Activated CD4-positive, alpha-beta memory T cell treated with anti-CD3 and anti-CD28 coated beads, Interleukin-2, amount 10 ng/mL, durations not matched to agents 7 days and 5 days (primary cell): ENCODE data around the gene CAPZA1. TPM values are rescaled to one million over a fixed set of nuclear protein-coding genes. Genes with fewer than 3 reads are reported as not detected.

Source experiments
- CTCF ChIA-PET: fragments of 350-600 bp; sonication (Branson Sonifier 250); formaldehyde crosslinking; loops from one replicate; lab custom pipeline; 2021; ENCODE audit warnings: antibody characterized with exemption, inconsistent platforms; lab: Charles Lee
- POLR2A ChIA-PET: fragments of 350-600 bp; sonication (Branson Sonifier 250); formaldehyde crosslinking; loops from one replicate; lab custom pipeline; 2021; ENCODE audit warnings: antibody characterized with exemption; lab: Charles Lee
- DNase-seq: peaks from one replicate; pipeline ENCODE4 v3.0.0-alpha.2; 2020
- H3K27ac Mint-ChIP-seq: one replicate; pipeline ENCODE4 v1.8.0; 2021; ENCODE audit warnings: mild to moderate bottlenecking, mixed read lengths
- H3K27me3 Mint-ChIP-seq: one replicate; pipeline ENCODE4 v1.8.0; 2021; ENCODE audit warnings: mixed read lengths
- H3K36me3 Mint-ChIP-seq: one replicate; pipeline ENCODE4 v1.8.0; 2021; ENCODE audit warnings: low read depth, mixed read lengths
- H3K4me1 Mint-ChIP-seq: one replicate; pipeline ENCODE4 v1.8.0; 2021; ENCODE audit warnings: mixed read lengths
- H3K4me3 Mint-ChIP-seq: one replicate; pipeline ENCODE4 v1.8.0; 2021; ENCODE audit warnings: mild to moderate bottlenecking, mixed read lengths
- H3K9me3 Mint-ChIP-seq: one replicate; pipeline ENCODE4 v1.8.0; 2021; ENCODE audit warnings: mixed read lengths
- total RNA-seq, 2 experiments: library from RNA; stranded (reverse); gene quantifications; one replicate each; pipeline ENCODE4 v1.2.3, GENCODE V29; 2021

Gene CAPZA1
- total RNA-seq, 2 experiments from 2014 or later: 340 to 342 TPM

DNA sequence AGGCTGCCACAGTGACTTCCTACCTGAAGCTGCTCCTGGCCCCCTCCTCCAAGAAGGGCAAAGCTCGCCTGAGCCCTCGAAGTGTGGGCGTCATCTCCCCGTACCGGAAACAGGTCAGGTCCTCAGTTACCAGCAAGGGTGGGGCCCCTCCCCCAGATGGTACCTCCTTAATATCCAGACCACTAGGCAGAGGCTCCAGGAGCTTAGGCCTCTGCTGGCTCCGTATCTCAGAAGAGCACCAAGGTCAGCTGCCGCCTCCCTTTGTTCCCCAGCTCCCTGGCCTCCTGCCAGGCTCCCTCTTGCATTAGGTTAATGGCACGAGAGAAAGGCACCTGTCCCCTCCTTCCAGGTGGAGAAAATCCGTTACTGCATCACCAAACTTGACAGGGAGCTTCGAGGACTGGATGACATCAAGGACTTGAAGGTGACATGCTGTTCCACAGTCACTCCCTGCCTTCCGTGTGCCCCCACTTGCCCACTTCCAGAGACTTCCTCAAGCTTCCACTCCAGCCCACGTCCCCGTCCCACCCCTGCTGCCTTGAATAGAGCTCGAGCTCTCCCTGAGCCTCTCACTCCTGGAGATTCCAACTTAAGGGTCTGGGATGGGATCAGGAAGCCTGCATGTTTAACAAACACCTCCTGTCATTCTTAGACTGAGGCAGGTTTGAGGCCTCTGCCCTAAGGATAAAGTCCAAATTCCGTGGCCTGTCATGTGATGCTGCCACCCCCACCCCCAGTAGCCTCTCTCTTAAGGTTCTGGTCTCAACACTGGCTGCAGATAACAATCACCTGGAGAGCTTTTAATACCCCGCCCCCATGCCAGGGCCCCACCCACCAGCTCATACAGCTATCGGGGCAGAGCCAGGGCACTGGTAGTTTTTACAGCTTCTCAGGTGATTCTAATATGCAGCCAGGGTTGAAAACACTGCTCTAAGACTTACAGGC, 79.0 kb downstream of the CAPZA1 start:
- Mint-ChIP-seq H3K27me3 (no peaks in the 10 kb centered on the region), H3K27ac (peak overlapping the region; percentile 40), H3K9me3 (no peaks in the 10 kb centered on the region), H3K4me3 (no peak overlapping the region), H3K4me1 (peaks cover 43% of the 10 kb centered on the region), H3K36me3 (peaks cover 47% of the 10 kb centered on the region)
- ChIA-PET POLR2A (interaction anchor here (1.0 to 5.9 kb wide), 4 partner anchors 10 to 40 kb away, joined by 3 to 34 read pairs (median 6); partner anchors contain the start of gene MOV10), CTCF (interaction anchor here (0.6 to 1.6 kb wide), 4 partner anchors 10 to 108 kb away, joined by 3 to 5 read pairs (median 4); partner anchors contain the start of gene PPM1J)
- no peak for DNase-seq

DNA sequence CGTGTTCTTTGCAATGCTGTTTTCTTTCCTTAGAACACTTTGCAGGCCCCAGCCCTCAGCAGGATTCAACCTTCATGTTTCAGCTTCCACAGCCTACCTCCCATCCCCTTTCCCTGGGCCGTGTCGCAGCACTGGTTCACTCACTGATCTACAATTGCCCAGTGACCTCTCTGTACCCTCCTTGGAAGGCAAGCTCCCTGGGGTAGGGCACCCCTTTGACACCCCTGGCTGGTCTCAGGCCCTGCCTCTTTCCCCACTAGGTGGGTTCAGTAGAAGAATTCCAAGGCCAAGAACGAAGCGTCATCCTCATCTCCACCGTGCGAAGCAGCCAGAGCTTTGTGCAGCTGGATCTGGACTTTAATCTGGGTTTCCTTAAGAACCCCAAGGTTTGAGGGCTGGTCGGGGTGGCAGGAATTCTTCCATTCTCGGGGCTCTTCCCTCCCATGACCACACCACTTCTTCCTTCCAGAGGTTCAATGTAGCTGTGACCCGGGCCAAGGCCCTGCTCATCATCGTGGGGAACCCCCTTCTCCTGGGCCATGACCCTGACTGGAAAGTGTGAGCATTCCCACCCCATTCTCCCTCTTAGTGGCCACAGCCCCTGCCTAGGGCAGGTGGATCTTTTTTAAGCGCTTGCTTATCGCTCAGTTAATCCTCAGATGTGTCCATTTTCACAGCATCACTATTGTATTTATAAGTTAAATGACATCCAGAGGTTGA, 80.0 kb downstream of the CAPZA1 start:
- Mint-ChIP-seq H3K27ac (peak overlapping the region; percentile 85), H3K36me3 (peaks cover 47% of the 10 kb centered on the region), H3K9me3 (no peaks in the 10 kb centered on the region), H3K27me3 (no peaks in the 10 kb centered on the region), H3K4me1 (peaks cover 53% of the 10 kb centered on the region), H3K4me3 (no peak overlapping the region)
- POLR2A ChIA-PET: interaction anchor here (0.6 to 5.9 kb wide), 3 partner anchors 24 to 81 kb away, joined by 3 to 34 read pairs (median 3); partner anchors contain the start of gene MOV10
- no peak for DNase-seq
- CTCF ChIA-PET: interaction anchor here (0.6 to 1.6 kb wide), 2 partner anchors 9 to 47 kb away, joined by 3 to 5 read pairs; no protein-coding TSS in a partner anchor

DNA sequence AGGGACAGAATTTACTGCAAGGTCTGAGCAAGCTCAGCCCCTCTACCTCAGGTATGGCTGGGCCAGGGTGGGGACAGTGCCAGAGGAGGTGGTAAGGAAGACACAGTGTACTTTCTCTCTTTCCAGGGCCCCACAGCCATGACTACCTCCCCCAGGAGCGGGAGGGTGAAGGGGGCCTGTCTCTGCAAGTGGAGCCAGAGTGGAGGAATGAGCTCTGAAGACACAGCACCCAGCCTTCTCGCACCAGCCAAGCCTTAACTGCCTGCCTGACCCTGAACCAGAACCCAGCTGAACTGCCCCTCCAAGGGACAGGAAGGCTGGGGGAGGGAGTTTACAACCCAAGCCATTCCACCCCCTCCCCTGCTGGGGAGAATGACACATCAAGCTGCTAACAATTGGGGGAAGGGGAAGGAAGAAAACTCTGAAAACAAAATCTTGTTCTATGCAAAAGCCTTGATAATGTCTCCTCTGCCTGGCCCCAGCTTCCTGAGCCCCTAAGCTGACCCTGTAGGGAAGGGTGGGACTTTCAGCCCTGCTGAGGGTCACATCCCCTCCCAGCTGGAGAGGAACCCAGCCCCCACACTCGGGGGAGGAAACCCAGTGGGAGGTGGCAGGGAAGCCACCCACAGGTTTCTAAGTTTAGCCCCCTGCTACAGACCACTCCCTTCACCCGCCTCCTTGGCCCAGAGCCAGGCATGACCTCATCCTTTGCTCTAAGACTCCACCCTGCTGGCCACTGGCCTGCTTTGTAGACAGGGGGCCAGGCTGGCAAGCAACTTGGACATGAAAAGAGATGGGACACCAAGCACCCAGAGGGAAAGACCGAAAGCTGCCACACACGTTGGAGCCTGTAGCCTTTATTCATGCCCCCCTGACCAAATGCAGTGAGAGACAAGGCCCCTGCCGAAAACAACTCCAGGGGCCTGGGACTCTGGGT, 80.9 kb downstream of the CAPZA1 start:
- DNase-seq: peak; percentile 77
- Mint-ChIP-seq H3K4me1 (peaks cover 62% of the 10 kb centered on the region), H3K36me3 (peaks cover 44% of the 10 kb centered on the region), H3K9me3 (no peaks in the 10 kb centered on the region), H3K27me3 (no peaks in the 10 kb centered on the region), H3K27ac (peak overlapping the region; percentile 85), H3K4me3 (no peak overlapping the region)
- ChIA-PET POLR2A (interaction anchor here (0.6 to 5.9 kb wide), 4 partner anchors 25 to 82 kb away, joined by 3 to 34 read pairs (median 4); partner anchors contain the start of gene MOV10), CTCF (interaction anchor here (1.2 kb wide), 1 partner anchor 199 kb away, joined by 3 read pairs; no protein-coding TSS in a partner anchor)

DNA sequence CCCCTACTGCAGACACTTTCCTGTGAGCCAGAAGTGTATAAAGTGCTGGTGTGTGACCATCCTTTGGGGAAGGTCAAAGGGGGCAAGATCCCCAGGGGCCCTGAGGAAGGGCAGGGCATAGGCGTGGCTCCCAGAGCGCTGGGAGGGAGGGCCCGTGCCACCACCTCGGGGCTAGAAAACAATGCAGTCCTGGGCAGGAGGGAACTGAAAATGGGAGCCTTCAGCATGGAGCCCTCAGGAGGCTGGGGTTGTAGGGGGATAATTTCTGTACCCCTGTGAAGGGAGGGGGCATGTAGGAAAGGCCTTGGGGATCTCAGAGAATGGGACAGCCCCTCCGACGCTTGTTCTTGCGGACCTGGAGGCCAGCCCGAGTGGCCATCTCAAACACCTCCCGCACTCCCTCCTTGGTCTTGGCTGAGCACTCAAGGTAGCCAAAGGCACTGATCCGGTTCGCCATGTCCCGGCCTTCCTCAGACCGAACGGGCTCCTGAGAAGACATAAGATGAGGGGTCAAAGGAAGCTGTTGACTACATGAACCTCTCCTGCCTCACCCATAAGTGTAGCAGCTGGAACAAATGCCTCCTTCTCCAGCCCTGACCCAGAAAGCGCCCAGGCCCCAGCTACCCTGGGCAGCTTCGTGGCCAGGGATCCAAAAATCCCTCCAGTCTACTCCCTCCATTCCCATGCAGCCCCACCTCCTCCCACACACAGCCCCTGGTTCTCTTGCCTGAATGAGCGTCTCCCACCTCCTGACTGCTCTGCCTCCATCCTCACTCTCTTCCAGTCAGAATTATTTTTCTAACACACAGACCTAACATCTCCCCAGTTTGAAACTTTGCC, 81.8 kb downstream of the CAPZA1 start:
- no peaks in the 10 kb centered on the region for H3K9me3 Mint-ChIP-seq
- CTCF ChIA-PET: interaction anchor here (1.2 to 4.1 kb wide), 2 partner anchors 15 to 200 kb away, joined by 3 to 31 read pairs; partner anchors contain the start of gene PPM1J
- POLR2A ChIA-PET: interaction anchor here (0.8 to 5.9 kb wide), 4 partner anchors 26 to 83 kb away, joined by 3 to 57 read pairs (median 19); partner anchors contain the start of genes CAPZA1, MOV10 and ST7L
- no peak for DNase-seq
- no peak overlapping the region for H3K4me3 Mint-ChIP-seq
- H3K4me1 Mint-ChIP-seq: peaks cover 71% of the 10 kb centered on the region
- H3K27ac Mint-ChIP-seq: peak overlapping the region; percentile 85
- no peaks in the 10 kb centered on the region for H3K27me3 Mint-ChIP-seq
- H3K36me3 Mint-ChIP-seq: peaks cover 44% of the 10 kb centered on the region

DNA sequence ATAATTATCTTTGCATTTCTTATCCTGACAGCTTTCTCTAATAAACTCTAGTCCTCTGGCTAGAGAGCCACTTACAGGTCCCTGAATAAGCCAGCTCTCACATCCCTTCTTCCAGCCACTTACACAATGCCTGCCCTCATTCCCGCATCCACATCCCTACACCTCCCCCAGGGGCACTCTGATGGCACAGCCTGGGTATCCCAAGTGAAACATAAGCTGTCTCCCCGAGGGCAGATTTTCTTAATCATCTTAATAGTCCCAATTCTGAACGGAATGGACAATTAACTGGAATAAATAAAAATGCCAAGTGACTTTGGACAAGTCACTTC, 82.4 kb downstream of the CAPZA1 start:
- CTCF ChIA-PET: interaction anchor here (4.1 kb wide), 1 partner anchor 14 kb away, joined by 31 read pairs; the partner anchor contains the start of gene PPM1J
- Mint-ChIP-seq H3K9me3 (no peaks in the 10 kb centered on the region), H3K27ac (peak overlapping the region; percentile 11), H3K4me1 (peaks cover 69% of the 10 kb centered on the region), H3K27me3 (no peaks in the 10 kb centered on the region), H3K36me3 (peaks cover 40% of the 10 kb centered on the region), H3K4me3 (no peak overlapping the region)
- POLR2A ChIA-PET: interaction anchor here (3.7 to 4.5 kb wide), 2 partner anchors 27 to 83 kb away, joined by 46 to 57 read pairs; partner anchors contain the start of genes CAPZA1, MOV10 and ST7L
- no peak for DNase-seq

DNA sequence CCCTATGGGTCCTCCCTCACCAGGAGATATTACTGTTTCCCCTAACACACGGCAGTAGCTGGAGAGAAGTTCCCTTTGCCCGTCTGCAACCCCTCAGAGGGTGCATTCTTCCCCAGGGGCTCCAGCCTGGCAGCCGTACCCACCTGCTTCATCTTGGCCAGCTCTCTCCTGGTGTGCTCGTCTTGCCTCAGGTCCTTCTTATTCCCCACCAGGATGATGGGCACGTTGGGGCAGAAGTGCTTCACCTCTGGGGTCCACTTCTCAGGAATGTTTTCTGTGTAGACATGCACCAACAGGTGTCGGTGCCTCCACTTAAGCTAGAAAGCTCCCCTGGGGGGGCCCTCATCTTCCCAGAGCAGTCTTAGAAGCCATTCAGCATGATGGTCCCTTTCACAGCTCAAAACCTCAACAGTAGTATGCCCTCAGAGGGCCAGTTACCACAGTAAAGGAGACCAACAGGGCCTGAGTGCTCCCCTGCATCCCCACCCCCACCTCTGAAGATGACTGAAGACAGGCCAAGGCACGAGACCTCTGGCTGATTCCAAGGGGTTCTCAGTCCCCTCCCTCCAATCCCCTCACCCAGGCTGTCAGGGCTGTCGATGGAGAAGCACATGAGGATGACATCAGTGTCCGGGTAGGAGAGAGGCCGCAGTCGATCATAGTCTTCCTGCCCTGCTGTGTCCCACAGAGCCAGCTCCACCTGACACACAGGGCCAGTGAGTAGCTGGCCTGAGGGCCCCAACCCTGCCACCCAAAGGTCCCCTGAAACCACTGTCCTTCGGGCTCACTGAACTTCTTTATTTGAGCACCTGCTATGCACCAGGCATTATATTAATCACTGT, 83.0 kb downstream of the CAPZA1 start:
- Mint-ChIP-seq H3K4me1 (peaks cover 72% of the 10 kb centered on the region), H3K9me3 (no peaks in the 10 kb centered on the region), H3K4me3 (no peak overlapping the region), H3K27me3 (peaks cover 4% of the 10 kb centered on the region), H3K36me3 (peaks cover 40% of the 10 kb centered on the region), H3K27ac (peak overlapping the region; percentile 11)
- CTCF ChIA-PET: interaction anchor here (4.1 kb wide), 1 partner anchor 13 kb away, joined by 31 read pairs; the partner anchor contains the start of gene PPM1J
- POLR2A ChIA-PET: interaction anchor here (3.7 to 4.5 kb wide), 2 partner anchors 27 to 83 kb away, joined by 46 to 57 read pairs; partner anchors contain the start of genes CAPZA1, MOV10 and ST7L
- DNase-seq: no peak

DNA sequence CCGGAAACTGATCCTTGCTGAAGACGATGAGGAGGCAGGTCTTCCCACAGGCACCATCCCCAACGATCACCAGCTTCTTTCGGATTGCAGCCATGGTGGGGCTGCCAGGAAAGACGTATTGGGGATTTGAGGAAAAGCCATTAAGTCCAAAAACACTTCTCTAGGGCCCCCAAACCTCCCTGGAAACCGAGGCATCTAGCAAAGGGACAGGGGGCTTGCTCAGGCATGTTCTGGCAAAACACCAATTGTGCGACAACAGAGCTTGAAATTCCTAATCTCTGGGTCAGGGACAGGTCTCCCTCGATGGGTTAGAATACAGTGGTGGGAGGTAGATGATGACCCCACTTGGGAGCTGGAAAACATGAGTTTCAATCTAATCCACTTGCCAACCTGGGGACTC, 84.1 kb downstream of the CAPZA1 start:
- Mint-ChIP-seq H3K36me3 (peaks cover 36% of the 10 kb centered on the region), H3K4me3 (no peak overlapping the region), H3K4me1 (peaks cover 77% of the 10 kb centered on the region), H3K9me3 (no peaks in the 10 kb centered on the region), H3K27me3 (peaks cover 14% of the 10 kb centered on the region), H3K27ac (no peak overlapping the region)
- DNase-seq: no peak
- POLR2A ChIA-PET: interaction anchor here (0.5 to 4.5 kb wide), 6 partner anchors 9 to 252 kb away, joined by 3 to 57 read pairs (median 18); partner anchors contain the start of genes CAPZA1, MOV10, PPM1J and SLC16A1
- CTCF ChIA-PET: interaction anchor here (0.7 to 4.1 kb wide), 4 partner anchors 12 to 313 kb away, joined by 3 to 31 read pairs (median 8); partner anchors contain the start of genes MOV10 and PPM1J

DNA sequence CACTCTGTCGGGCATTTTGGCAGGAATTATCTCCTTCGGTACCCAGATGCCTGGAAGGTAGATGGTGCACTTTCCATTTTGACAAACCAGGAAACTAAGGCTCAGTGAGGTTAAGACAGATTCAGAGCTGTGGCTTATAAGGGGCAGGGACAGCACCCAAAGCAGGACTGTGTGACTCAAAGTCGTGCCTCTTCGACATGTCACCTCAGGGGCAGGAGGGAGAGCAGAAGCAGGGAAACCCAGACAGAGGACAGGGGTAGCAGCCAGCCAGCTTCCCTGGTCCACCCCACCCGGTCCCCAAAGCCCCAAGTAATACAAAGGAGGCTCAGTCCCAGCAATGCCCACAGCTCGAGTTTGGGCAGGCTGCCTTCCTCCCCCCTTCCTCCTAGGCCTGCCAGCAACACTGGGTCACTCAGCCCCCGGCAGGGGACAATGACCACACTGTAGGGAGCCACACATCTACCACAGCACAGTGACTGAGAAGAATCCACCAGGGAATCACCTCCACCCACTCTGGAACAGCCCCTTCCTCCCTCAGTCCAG, 84.8 kb downstream of the CAPZA1 start:
- POLR2A ChIA-PET: interaction anchor here (0.8 to 4.5 kb wide), 10 partner anchors 9 to 252 kb away, joined by 3 to 57 read pairs (median 4); partner anchors contain the start of genes CAPZA1, MOV10, PPM1J and SLC16A1
- Mint-ChIP-seq H3K27me3 (peaks cover 20% of the 10 kb centered on the region), H3K27ac (peak overlapping the region; percentile 89), H3K4me1 (peaks cover 74% of the 10 kb centered on the region), H3K36me3 (peaks cover 31% of the 10 kb centered on the region), H3K4me3 (peak overlapping the region; percentile 72), H3K9me3 (no peaks in the 10 kb centered on the region)
- no peak for DNase-seq
- CTCF ChIA-PET: interaction anchor here (1.0 to 4.1 kb wide), 8 partner anchors 12 to 368 kb away, joined by 3 to 31 read pairs (median 8); partner anchors contain the start of genes LRIG2, MOV10 and PPM1J

DNA sequence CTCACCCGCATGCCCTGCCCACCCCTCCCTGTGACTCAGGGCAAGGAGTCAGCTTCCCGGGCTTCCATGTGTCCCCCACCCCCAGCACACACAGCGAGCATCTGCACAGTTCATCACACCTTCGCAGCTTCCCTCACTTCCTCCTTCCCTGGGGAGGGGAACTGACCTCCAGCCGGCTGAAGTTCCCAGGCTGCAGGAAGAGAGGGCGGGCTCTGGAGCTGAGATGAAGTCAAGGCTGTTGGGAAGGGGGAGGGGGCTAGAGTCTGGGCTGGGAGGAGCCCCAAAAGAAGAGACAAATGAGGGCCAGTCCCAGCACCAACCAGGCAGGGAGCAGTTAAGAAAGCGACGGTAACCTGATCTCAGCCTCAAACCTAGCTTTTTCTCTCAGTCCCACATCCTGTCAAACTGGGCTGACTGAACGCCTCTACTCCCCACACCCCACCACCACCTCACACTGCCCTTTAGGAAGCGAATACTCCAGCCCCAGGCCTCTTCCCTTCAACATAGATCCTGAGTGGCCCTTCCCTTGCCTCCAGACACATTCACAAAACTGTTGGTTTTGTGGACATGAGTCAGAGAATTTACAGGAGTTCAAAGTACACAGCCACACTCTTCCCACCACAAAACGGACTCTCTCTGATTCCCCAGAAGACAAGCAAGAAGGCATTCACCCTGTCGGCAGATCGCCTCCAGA, 85.4 kb downstream of the CAPZA1 start:
- ChIA-PET CTCF (interaction anchor here (1.0 to 4.1 kb wide), 8 partner anchors 11 to 368 kb away, joined by 3 to 31 read pairs (median 8); partner anchors contain the start of genes LRIG2, MOV10 and PPM1J), POLR2A (interaction anchor here (0.8 to 4.5 kb wide), 10 partner anchors 10 to 251 kb away, joined by 3 to 57 read pairs (median 4); partner anchors contain the start of genes CAPZA1, MOV10, PPM1J and SLC16A1)
- DNase-seq: peak; percentile 79
- H3K4me1 Mint-ChIP-seq: peaks cover 69% of the 10 kb centered on the region
- peaks cover 25% of the 10 kb centered on the region for H3K36me3 Mint-ChIP-seq
- H3K4me3 Mint-ChIP-seq: peak overlapping the region; percentile 72
- no peaks in the 10 kb centered on the region for H3K9me3 Mint-ChIP-seq
- peak overlapping the region; percentile 89 for H3K27ac Mint-ChIP-seq
- peaks cover 26% of the 10 kb centered on the region for H3K27me3 Mint-ChIP-seq
